Retinal pigment epithelial cell (primary cell): ENCODE measurements around the gene GJB5.

ENCODE experiments used
- DNase-seq: peaks from one replicate; pipeline ENCODE4 v3.0.0-alpha.2; 2010; ENCODE audit warnings: low read depth
- H3K4me3 ChIP-seq: 2 replicates; pipeline ENCODE4 v1.5.1; 2011; ENCODE audit warnings: mild to moderate bottlenecking, low read length, control low read depth, moderate library complexity
- CTCF ChIP-seq: conservative IDR thresholded peaks from 2 replicates; pipeline ENCODE4 v1.5.1; 2011; ENCODE audit warnings: low read depth, low read length, control low read depth, inconsistent platforms

The GJB5 gene

GRCh38 chr1:34754964-34755637 lies at the start of gene GJB5:
TSS of gene GJB5 (plus strand) at chr1:34755047. CDS start at chr1:34757331, 2,284 bp downstream.
- H3K4me3 ChIP-seq, result no peak within 1 kb of the TSS
- no peak for TF ChIP-seq CTCF
- DNase-seq, result no peak

GRCh38 chr1:34705077-34705476 lies 49.8 kb upstream of the GJB5 start:
- TF ChIP-seq CTCF, result no peak
- no peak for DNase-seq
- no peak overlapping the region for H3K4me3 ChIP-seq

- no peak overlapping the region for H3K4me3 ChIP-seq
- no peak for DNase-seq
- TF ChIP-seq CTCF, result no peak
These were observed 46.7 kb upstream of the GJB5 start for GRCh38 chr1:34708106-34708505.

- TF ChIP-seq CTCF, result no peak
These were observed 45.3 kb upstream of the GJB5 start for GRCh38 chr1:34709547-34709946.

GRCh38 chr1:34710812-34711211 lies 44.0 kb upstream of the GJB5 start:
- TF ChIP-seq CTCF, result no peak
- H3K4me3 ChIP-seq, result no peak overlapping the region
- DNase-seq, result no peak

More at GRCh38 chr1:34709547-34709946, 45.3 kb upstream of the GJB5 start:
- no peak overlapping the region for H3K4me3 ChIP-seq
- DNase-seq, result no peak

GRCh38 chr1:34711485-34711884 lies 43.4 kb upstream of the GJB5 start:
- H3K4me3 ChIP-seq, result no peak overlapping the region
- no peak for DNase-seq
- TF ChIP-seq CTCF, result no peak

GRCh38 chr1:34712007-34712688 lies 42.7 kb upstream of the GJB5 start:
- no peak for TF ChIP-seq CTCF
- H3K4me3 ChIP-seq, result no peak overlapping the region
- no peak for DNase-seq
